GM12892 (cell line): Measurements from ENCODE around the gene TMEM184B.
"Not testable (repeated sequence)": the region's sequence is repeated elsewhere in the genome, so short reads cannot be mapped to it uniquely, and the experiment has no call there.

Experiments
- DNase-seq: peaks from one replicate; pipeline ENCODE4 v3.0.0; 2011; ENCODE audit not compliant: insufficient read length
- FAIRE-seq: peaks from 2 replicates; lab custom pipeline; 2011; peaks lifted over from hg19 to GRCh38; lab: Jason Lieb, UNC
- POLR2A ChIP-seq: IDR thresholded peaks from 2 replicates; pipeline ENCODE4 v1.6.1; 2011; ENCODE audit warnings: low read depth, low read length, control low read depth
- POLR2AphosphoS5 ChIP-seq: IDR thresholded peaks from 2 replicates; pipeline ENCODE4 v1.6.1; 2011; ENCODE audit warnings: low read depth, low read length, control low read depth
- TAF1 ChIP-seq: IDR thresholded peaks from 2 replicates; pipeline ENCODE4 v1.6.1; 2011; ENCODE audit warnings: low read depth, mild to moderate bottlenecking, control low read depth, low read length, borderline replicate concordance

Gene TMEM184B

GRCh38 chr22:38239101-38239761 lies 33.6 kb downstream of the TMEM184B start:
- TF ChIP-seq POLR2AphosphoS5, result no peak
- no peak for TF ChIP-seq POLR2A
- TF ChIP-seq TAF1, result no peak

GRCh38 chr22:38238519-38239071 lies 34.2 kb downstream of the TMEM184B start:
- FAIRE-seq (no peak), DNase-seq (no peak)
- TF ChIP-seq TAF1, result no peak
- no peak for TF ChIP-seq POLR2AphosphoS5
- TF ChIP-seq POLR2A, result no peak

More at GRCh38 chr22:38239101-38239761, 33.6 kb downstream of the TMEM184B start:
- no peak for DNase-seq
- no peak for FAIRE-seq

GRCh38 chr22:38236786-38237185 lies 36.0 kb downstream of the TMEM184B start:
- FAIRE-seq (no peak), DNase-seq (no peak)
- TF ChIP-seq TAF1 (no peak), POLR2AphosphoS5 (no peak), POLR2A (no peak)

- DNase-seq, result no peak
- no peak for FAIRE-seq
- no peak for TF ChIP-seq POLR2AphosphoS5
- no peak for TF ChIP-seq TAF1
- no peak for TF ChIP-seq POLR2A
Observed at GRCh38 chr22:38235240-38235850, 37.5 kb downstream of the TMEM184B start.

- DNase-seq, FAIRE-seq: not testable (repeated sequence)
Observed at GRCh38 chr22:38233856-38234255, 39.0 kb downstream of the TMEM184B start.

- no peak for FAIRE-seq
- DNase-seq, result no peak
- TF ChIP-seq TAF1 (no peak), POLR2A (no peak), POLR2AphosphoS5 (no peak)
Observed at GRCh38 chr22:38233427-38233826, 39.4 kb downstream of the TMEM184B start.

- TF ChIP-seq POLR2A (no peak), TAF1 (no peak), POLR2AphosphoS5 (no peak)
- DNase-seq (no peak), FAIRE-seq (no peak)
Observed at GRCh38 chr22:38232196-38232595, 40.6 kb downstream of the TMEM184B start.

- DNase-seq (no peak), FAIRE-seq (no peak)
- no peak for TF ChIP-seq TAF1
- no peak for TF ChIP-seq POLR2A
- no peak for TF ChIP-seq POLR2AphosphoS5
Observed at GRCh38 chr22:38230916-38231315, 41.9 kb downstream of the TMEM184B start.

GRCh38 chr22:38230108-38230825 lies 42.5 kb downstream of the TMEM184B start:
- DNase-seq (no peak), FAIRE-seq (no peak)
- TF ChIP-seq POLR2A, result no peak
- TF ChIP-seq TAF1, result no peak
- no peak for TF ChIP-seq POLR2AphosphoS5

GRCh38 chr22:38228873-38229740 lies 43.7 kb downstream of the TMEM184B start:
- TF ChIP-seq POLR2A, result no peak
- no peak for TF ChIP-seq TAF1
- no peak for TF ChIP-seq POLR2AphosphoS5
- FAIRE-seq (no peak), DNase-seq (no peak)

GRCh38 chr22:38228326-38228872 lies 44.4 kb downstream of the TMEM184B start:
- DNase-seq, result no peak
- TF ChIP-seq POLR2A (no peak), POLR2AphosphoS5 (no peak), TAF1 (no peak)
- FAIRE-seq, result no peak
